ENCODE measurements around the gene TRPM4. TPM values are rescaled to one million over a fixed set of nuclear protein-coding genes. Genes with fewer than 3 reads are reported as not detected.

TRPM4 gene
- total RNA-seq, 4 donors from 2014 or later, result 50.7 to 76.2 (median 70.3) TPM

GRCh38 chr19:49210901-49211451 lies 53.4 kb downstream of the TRPM4 start:
- intact Hi-C loops (cut with DNase I; ENCODE audit: low total_unique reads), result no loop called here
- no peak overlapping the region for H3K4me3 ChIP-seq (ENCODE audit: low read depth, poor library complexity, severe bottlenecking)
- no peak for TF ChIP-seq CTCF (IDR thresholded peaks at IDR 0.05)
- no peak for TF ChIP-seq POLR2A (IDR thresholded peaks at IDR 0.05)
- DNase-seq (ENCODE audit: low spot score in 2 of 2), result no peak
- WGBS, 2 donors, result 83 to 88% methylated on average over 17 to 19 of the region's 19 CpGs

GRCh38 chr19:49212016-49212701 lies 54.6 kb downstream of the TRPM4 start:
- no peak for TF ChIP-seq CTCF (IDR thresholded peaks at IDR 0.05)
- no peak for TF ChIP-seq POLR2A (IDR thresholded peaks at IDR 0.05)
- H3K4me3 ChIP-seq (ENCODE audit: low read depth, poor library complexity, severe bottlenecking), result no peak overlapping the region
- WGBS, 2 donors, result 54 to 59% methylated on average over 7 of the region's 7 CpGs
- no peak for DNase-seq (ENCODE audit: low spot score in 2 of 2)
- intact Hi-C loops (cut with DNase I; ENCODE audit: low total_unique reads), result no loop called here

GRCh38 chr19:49213791-49214190 lies 56.2 kb downstream of the TRPM4 start:
- TF ChIP-seq POLR2A (IDR thresholded peaks at IDR 0.05) (no peak), CTCF (IDR thresholded peaks at IDR 0.05) (no peak)
- intact Hi-C loops (cut with DNase I; ENCODE audit: low total_unique reads), result no loop called here
- no peak for DNase-seq (ENCODE audit: low spot score in 2 of 2)
- no peak overlapping the region for H3K4me3 ChIP-seq (ENCODE audit: low read depth, poor library complexity, severe bottlenecking)
- WGBS, 2 donors, result 85 to 90% methylated on average over 13 of the region's 13 CpGs

GRCh38 chr19:49214701-49215100 lies 57.1 kb downstream of the TRPM4 start:
- WGBS, 2 donors, result 92 to 93% methylated on average over 9 of the region's 9 CpGs
- no peak overlapping the region for H3K4me3 ChIP-seq (ENCODE audit: low read depth, poor library complexity, severe bottlenecking)
- TF ChIP-seq POLR2A (IDR thresholded peaks at IDR 0.05) (no peak), CTCF (IDR thresholded peaks at IDR 0.05) (no peak)
- no peak for DNase-seq (ENCODE audit: low spot score in 2 of 2)
- intact Hi-C loops (cut with DNase I; ENCODE audit: low total_unique reads), result no loop called here

GRCh38 chr19:49216071-49216470 lies 58.5 kb downstream of the TRPM4 start:
- TF ChIP-seq CTCF (IDR thresholded peaks at IDR 0.05) (no peak), POLR2A (IDR thresholded peaks at IDR 0.05) (no peak)
- intact Hi-C loops (cut with DNase I; ENCODE audit: low total_unique reads), result no loop called here
- 59 to 67% methylated on average over 10 of the region's 10 CpGs for WGBS, 2 donors
- no peak for DNase-seq (ENCODE audit: low spot score in 2 of 2)
- H3K4me3 ChIP-seq (ENCODE audit: low read depth, poor library complexity, severe bottlenecking), result no peak overlapping the region

- intact Hi-C loops (cut with DNase I; ENCODE audit: low total_unique reads), result no loop called here
- TF ChIP-seq CTCF (IDR thresholded peaks at IDR 0.05), result no peak
- TF ChIP-seq POLR2A (IDR thresholded peaks at IDR 0.05), result no peak
- DNase-seq (ENCODE audit: low spot score in 2 of 2), result no peak
- H3K4me3 ChIP-seq (ENCODE audit: low read depth, poor library complexity, severe bottlenecking), result no peak overlapping the region
- 73 to 85% methylated on average over 6 of the region's 6 CpGs for WGBS, 2 donors
Observed at GRCh38 chr19:49217382-49217781, 59.8 kb downstream of the TRPM4 start.
